Type B pancreatic cell (in vitro differentiated cells): ENCODE measurements around the gene UBE2G1. TPM values are rescaled to one million over a fixed set of nuclear protein-coding genes. Genes with fewer than 3 reads are reported as not detected.
A peak's percentile ranks its signal among the peaks of the same experiment; 100 is the strongest.

ENCODE experiments used
- DNase-seq: peaks from one replicate; pipeline ENCODE4 v3.0.0; 2021; ENCODE audit warnings: mixed read lengths; ENCODE audit not compliant: unreplicated experiment; ENCODE audit errors: extremely low spot score
- H3K27ac Mint-ChIP-seq: 2 replicates; pipeline ENCODE4 v1.8.0; 2021; ENCODE audit warnings: mild to moderate bottlenecking, mixed read lengths
- H3K27me3 Mint-ChIP-seq: 2 replicates; pipeline ENCODE4 v1.8.0; 2021; ENCODE audit warnings: mixed read lengths
- H3K36me3 Mint-ChIP-seq: 2 replicates; pipeline ENCODE4 v1.8.0; 2021; ENCODE audit warnings: mixed read lengths
- H3K4me1 Mint-ChIP-seq: one replicate; pipeline ENCODE4 v1.8.0; 2021; ENCODE audit warnings: mixed read lengths; ENCODE audit not compliant: unreplicated experiment
- H3K4me3 Mint-ChIP-seq: 2 replicates; pipeline ENCODE4 v1.8.0; 2021; ENCODE audit warnings: mild to moderate bottlenecking, mixed read lengths
- H3K9me3 Mint-ChIP-seq: 2 replicates; pipeline ENCODE4 v1.8.0; 2021; ENCODE audit warnings: mixed read lengths
- CTCF ChIP-seq: fragments of 200-600 bp; sonication (generic); conservative IDR thresholded peaks from 2 replicates; pipeline ENCODE4 v1.5.0; 2021; ENCODE audit warnings: antibody characterized with exemption, mild to moderate bottlenecking
- total RNA-seq: library from RNA; stranded (reverse); gene quantifications from 2 replicates; pipeline ENCODE4 v1.2.1, GENCODE V29; 2021; ENCODE audit warnings: low replicate concordance

Gene UBE2G1
- total RNA-seq, 1 donor from 2014 or later = 77.7 TPM

GRCh38 chr17:4313221-4314114 is 53.0 kb downstream of the UBE2G1 start:
- H3K9me3 Mint-ChIP-seq = no peaks in the 10 kb centered on the region
- H3K36me3 Mint-ChIP-seq = peaks cover 10% of the 10 kb centered on the region
- no peak overlapping the region for H3K4me3 Mint-ChIP-seq
- DNase-seq = no peak
- no peak overlapping the region for H3K27ac Mint-ChIP-seq
- H3K4me1 Mint-ChIP-seq = peaks cover 56% of the 10 kb centered on the region
- TF ChIP-seq CTCF = no peak
- no peaks in the 10 kb centered on the region for H3K27me3 Mint-ChIP-seq

DNA sequence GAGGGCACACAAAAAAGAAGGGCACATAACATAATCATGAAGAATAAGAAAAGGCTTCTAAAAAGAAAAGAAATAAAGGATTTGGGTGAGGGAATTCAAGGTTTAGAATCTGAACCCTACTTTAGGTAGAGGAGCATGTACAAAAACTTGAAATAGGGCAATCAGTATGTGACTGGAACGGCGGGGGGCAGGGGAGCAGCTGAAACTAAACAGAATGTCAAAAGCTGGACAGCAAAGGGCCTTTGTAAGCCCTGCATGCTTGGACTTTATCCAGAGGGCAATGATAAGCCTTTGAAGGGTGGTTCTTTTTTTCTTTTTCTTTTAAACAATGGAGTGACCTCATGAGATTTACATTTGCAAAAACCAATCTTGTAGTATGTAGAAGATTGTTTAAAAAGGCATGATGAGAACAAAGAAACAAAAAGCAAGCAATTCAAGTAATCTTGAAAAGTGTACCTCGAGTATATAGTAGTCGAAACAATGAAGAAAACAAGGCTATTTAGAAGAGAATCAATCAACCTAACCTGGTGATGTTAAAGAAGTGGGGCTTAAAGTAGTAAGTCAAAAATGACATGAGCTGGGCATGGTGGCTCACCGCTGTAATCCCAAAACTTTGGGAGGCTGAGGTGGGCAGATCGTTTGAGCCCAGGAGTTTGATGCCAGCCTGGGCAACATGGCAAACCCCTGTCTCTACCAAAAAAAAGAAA is 56.0 kb downstream of the UBE2G1 start:
- H3K27me3 Mint-ChIP-seq = no peaks in the 10 kb centered on the region

DNA sequence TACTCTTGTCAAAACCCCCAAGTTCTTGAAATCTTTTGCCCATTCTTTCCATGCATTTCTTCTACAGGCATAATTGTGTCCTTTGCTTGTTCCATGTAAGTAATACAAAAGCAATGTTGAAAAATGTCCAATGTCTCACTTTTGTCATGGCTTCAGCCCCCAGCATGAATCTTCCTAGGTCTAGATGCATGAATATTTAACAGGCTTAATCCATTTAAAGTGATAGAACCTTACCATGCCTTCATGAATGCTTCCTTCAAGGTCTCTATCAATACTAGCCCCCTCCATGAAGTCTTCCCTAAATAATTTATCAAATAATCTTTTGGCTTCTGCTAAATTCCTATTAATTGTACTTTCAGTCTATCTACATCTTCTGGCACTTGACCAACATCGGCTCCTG is 56.6 kb downstream of the UBE2G1 start:
- Mint-ChIP-seq H3K36me3 (peaks cover 16% of the 10 kb centered on the region), H3K9me3 (no peaks in the 10 kb centered on the region), H3K4me1 (peaks cover 37% of the 10 kb centered on the region), H3K27me3 (no peaks in the 10 kb centered on the region), H3K27ac (peak overlapping the region; percentile 66), H3K4me3 (peak overlapping the region; percentile 12)
- DNase-seq = no peak
- TF ChIP-seq CTCF = no peak

More for the DNA sequence above, 56.0 kb downstream of the UBE2G1 start:
- no peak for TF ChIP-seq CTCF
- Mint-ChIP-seq H3K9me3 (no peaks in the 10 kb centered on the region), H3K4me1 (peaks cover 38% of the 10 kb centered on the region), H3K36me3 (peaks cover 14% of the 10 kb centered on the region), H3K27ac (peak overlapping the region; percentile 66), H3K4me3 (peak overlapping the region; percentile 12)
- DNase-seq = no peak

- Mint-ChIP-seq H3K27me3 (no peaks in the 10 kb centered on the region), H3K27ac (peak overlapping the region; percentile 13), H3K4me1 (peaks cover 18% of the 10 kb centered on the region), H3K9me3 (no peaks in the 10 kb centered on the region), H3K36me3 (peaks cover 13% of the 10 kb centered on the region), H3K4me3 (no peak overlapping the region)
- TF ChIP-seq CTCF = no peak
- no peak for DNase-seq
These were observed 59.1 kb downstream of the UBE2G1 start for GRCh38 chr17:4307179-4307930.

DNA sequence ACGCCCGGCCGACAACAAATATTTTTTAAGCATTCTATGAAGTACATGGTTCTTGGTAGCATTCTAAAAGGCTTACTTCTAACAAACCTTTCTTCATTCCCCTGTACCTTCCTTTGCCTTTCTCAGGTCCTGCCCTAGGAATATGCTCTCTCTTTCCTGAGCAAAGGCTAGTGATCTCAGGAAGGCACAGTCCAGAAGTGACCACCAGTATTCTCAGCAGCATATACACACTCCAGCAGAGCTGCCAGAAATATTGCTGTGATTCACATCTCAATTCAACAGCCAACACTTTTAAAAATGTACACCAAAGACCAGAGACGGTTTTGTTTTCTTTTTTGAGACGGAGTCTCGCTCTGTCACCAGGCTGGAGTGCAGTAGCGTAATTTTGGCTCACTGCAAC is 61.3 kb downstream of the UBE2G1 start:
- Mint-ChIP-seq H3K36me3 (peaks cover 18% of the 10 kb centered on the region), H3K27me3 (no peaks in the 10 kb centered on the region), H3K4me3 (no peak overlapping the region), H3K9me3 (no peaks in the 10 kb centered on the region), H3K4me1 (peaks cover 8% of the 10 kb centered on the region), H3K27ac (no peak overlapping the region)
- DNase-seq = no peak
- TF ChIP-seq CTCF = no peak
